WTC11 (cell line): Measurements from ENCODE around the gene KCNJ4. TPM values are rescaled to one million over a fixed set of nuclear protein-coding genes. Genes with fewer than 3 reads are reported as not detected.

Source experiments
- ATAC-seq: fragments of 200-7000 bp; cut with Tn5 transposase; 2 replicates; pipeline ENCODE4 v1.10.0; 2021; ENCODE audit warnings: mild to moderate bottlenecking, moderate library complexity
- CTCF ChIA-PET: fragments of 300-600 bp; sonication (Branson Sonifier 250); formaldehyde crosslinking; loops from one replicate; lab custom pipeline; 2021; ENCODE audit warnings: antibody characterized with exemption; lab: Charles Lee
- POLR2A ChIA-PET: fragments of 350-600 bp; sonication (Branson Sonifier 250); formaldehyde crosslinking; loops from one replicate; lab custom pipeline; 2021; ENCODE audit warnings: antibody characterized with exemption; lab: Charles Lee
- DNase-seq: peaks from one replicate; pipeline ENCODE4 v3.0.0; 2021; ENCODE audit warnings: low spot score
- H3K27ac Mint-ChIP-seq: 2 replicates; pipeline ENCODE4 v1.8.0; 2021; ENCODE audit warnings: mixed read lengths
- H3K27me3 Mint-ChIP-seq: 2 replicates; pipeline ENCODE4 v1.8.0; 2021; ENCODE audit warnings: low read depth, mild to moderate bottlenecking, moderate library complexity, mixed read lengths
- H3K36me3 Mint-ChIP-seq: 2 replicates; pipeline ENCODE4 v1.8.0; 2021; ENCODE audit warnings: mixed read lengths
- H3K4me1 Mint-ChIP-seq: 2 replicates; pipeline ENCODE4 v1.8.0; 2022; ENCODE audit warnings: mixed read lengths
- H3K4me3 Mint-ChIP-seq: 2 replicates; pipeline ENCODE4 v1.8.0; 2021; ENCODE audit warnings: mild to moderate bottlenecking, moderate library complexity, mixed read lengths
- H3K9me3 Mint-ChIP-seq: 2 replicates; pipeline ENCODE4 v1.8.0; 2021; ENCODE audit warnings: mixed read lengths
- ATF3 ChIP-seq: sonication (generic); formaldehyde crosslinking; conservative IDR thresholded peaks from 2 replicates; pipeline ENCODE4 v1.8.1; 2022; ENCODE audit warnings: mild to moderate bottlenecking, missing genetic modification reagents
- CBFB ChIP-seq: sonication (generic); formaldehyde crosslinking; IDR thresholded peaks from 2 replicates; pipeline ENCODE4 v1.8.1; 2022; ENCODE audit warnings: mild to moderate bottlenecking, low read depth, missing genetic modification reagents
- CDX4 ChIP-seq: fragments of 250-450 bp; sonication (Bioruptor Pico); IDR thresholded peaks from 2 replicates; pipeline ENCODE4 v1.9.0; 2021; ENCODE audit warnings: moderate library complexity, mild to moderate bottlenecking, inconsistent platforms, borderline replicate concordance
- E2F5 ChIP-seq: sonication (generic); formaldehyde crosslinking; IDR thresholded peaks from 2 replicates; pipeline ENCODE4 v1.8.1; 2022; ENCODE audit warnings: mild to moderate bottlenecking, moderate library complexity, missing genetic modification reagents
- FOXP1 ChIP-seq: sonication (generic); formaldehyde crosslinking; IDR thresholded peaks from 2 replicates; pipeline ENCODE4 v1.8.0; 2022; ENCODE audit warnings: missing genetic modification reagents, mild to moderate bottlenecking, moderate library complexity, borderline replicate concordance
- FOXP4 ChIP-seq: sonication (generic); formaldehyde crosslinking; IDR thresholded peaks from 2 replicates; pipeline ENCODE4 v1.8.0; 2022; ENCODE audit warnings: mild to moderate bottlenecking, missing genetic modification reagents
- PRRX2 ChIP-seq: fragments of 250-450 bp; sonication (Bioruptor Pico); IDR thresholded peaks from 2 replicates; pipeline ENCODE4 v1.8.0; 2021; ENCODE audit warnings: mild to moderate bottlenecking
- SP1 ChIP-seq: sonication (generic); formaldehyde crosslinking; conservative IDR thresholded peaks from 2 replicates; pipeline ENCODE4 v1.8.1; 2022; ENCODE audit warnings: missing genetic modification reagents
- TCF7 ChIP-seq: sonication (generic); formaldehyde crosslinking; IDR thresholded peaks from 2 replicates; pipeline ENCODE4 v1.8.0; 2022; ENCODE audit warnings: mild to moderate bottlenecking, low read depth, missing genetic modification reagents, moderate library complexity
- ZNF263 ChIP-seq: sonication (generic); formaldehyde crosslinking; IDR thresholded peaks from 2 replicates; pipeline ENCODE4 v1.8.1; 2022; ENCODE audit warnings: low read depth, mild to moderate bottlenecking, moderate library complexity, missing genetic modification reagents
- ZNF423 ChIP-seq: fragments of 250-450 bp; sonication (Bioruptor Pico); IDR thresholded peaks from 2 replicates; pipeline ENCODE4 v2.1.2; 2022; ENCODE audit warnings: mild to moderate bottlenecking, moderate library complexity
- ZNF425 ChIP-seq: fragments of 250-450 bp; sonication (Bioruptor Pico); conservative IDR thresholded peaks from 2 replicates; pipeline ENCODE4 v1.9.0; 2021; ENCODE audit warnings: mild to moderate bottlenecking
- total RNA-seq: library from RNA; stranded (reverse); gene quantifications from 3 replicates; pipeline ENCODE4 v1.2.3, GENCODE V29; 2021
- TF ChIP-seq, protein P1 (sequence below): sonication (generic); formaldehyde crosslinking; IDR thresholded peaks from 2 replicates; pipeline ENCODE4 v1.8.1; 2023; ENCODE audit warnings: mild to moderate bottlenecking, missing genetic modification reagents, moderate library complexity

The KCNJ4 gene
- total RNA-seq, 1 experiment from 2014 or later = 3.1 TPM

- TF ChIP-seq CDX4 (CRISPR knock-in tag) (no peak), FOXP1 (CRISPR knock-in tag) (no peak), ZNF423 (no peak), FOXP4 (CRISPR knock-in tag) (no peak), ATF3 (CRISPR knock-in tag) (no peak), SP1 (CRISPR knock-in tag) (no peak), ZNF263 (CRISPR knock-in tag) (no peak), CBFB (CRISPR knock-in tag) (no peak), TCF7 (no peak), E2F5 (no peak), PRRX2 (CRISPR knock-in tag) (no peak), ZNF425 (no peak)
These were observed 10.2 kb downstream of the KCNJ4 start (continued) for GRCh38 chr22:38444783-38445182.

DNA sequence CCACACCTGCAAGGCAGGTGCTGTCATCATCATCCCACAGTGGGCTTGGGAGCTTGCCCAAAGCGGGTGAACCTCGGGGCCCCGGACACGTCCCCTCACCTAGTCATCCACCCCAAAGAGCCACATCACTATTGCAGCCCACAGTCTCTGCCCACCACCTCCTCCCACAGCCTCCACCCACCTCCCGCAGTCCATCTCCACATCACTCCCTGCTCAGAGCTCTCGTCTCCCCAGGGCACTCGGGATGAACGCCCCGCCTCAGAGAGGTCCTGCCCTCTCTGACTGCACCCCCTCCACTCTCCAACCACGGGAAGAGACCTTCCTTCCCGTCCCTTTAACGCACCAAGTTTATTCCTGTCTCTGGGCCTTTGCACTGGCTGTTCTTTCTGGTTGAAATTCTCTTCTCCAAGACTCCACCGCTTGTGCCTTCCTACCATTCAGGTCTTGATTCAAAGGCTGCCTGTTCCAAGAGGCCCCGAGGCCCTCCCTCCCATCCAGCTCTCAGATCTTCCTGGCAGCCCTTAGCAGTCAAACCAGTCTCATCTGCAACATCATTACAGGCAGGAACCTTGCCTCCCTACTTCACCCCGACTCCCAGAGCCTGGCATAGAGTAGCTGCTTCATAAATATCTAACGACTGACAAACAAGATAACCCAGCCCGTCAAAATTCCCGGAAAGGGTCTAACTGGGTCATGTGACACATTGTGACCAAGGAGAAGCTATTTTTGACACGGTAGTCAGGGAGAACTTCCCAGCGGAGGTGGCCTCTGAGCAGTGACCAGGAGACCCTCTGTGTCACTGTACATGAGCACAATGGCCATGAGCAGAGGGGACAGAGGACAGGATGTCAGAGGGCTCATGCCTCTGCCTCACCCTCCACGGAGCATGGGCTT is 11.1 kb downstream of the KCNJ4 start:
- ChIA-PET POLR2A (no interaction called here), CTCF (interaction anchor here (0.5 to 1.5 kb wide), 2 partner anchors 9 to 132 kb away, joined by 3 to 7 read pairs; no protein-coding TSS in a partner anchor)
- Mint-ChIP-seq H3K4me1 (no peaks in the 10 kb centered on the region), H3K9me3 (no peaks in the 10 kb centered on the region), H3K27me3 (no peaks in the 10 kb centered on the region; the same call in 1 of the 2 replicates), H3K36me3 (no peaks in the 10 kb centered on the region), H3K27ac (no peak overlapping the region; the same call in 1 of the 2 replicates), H3K4me3 (no peak overlapping the region)
- TF ChIP-seq, protein P1, sequence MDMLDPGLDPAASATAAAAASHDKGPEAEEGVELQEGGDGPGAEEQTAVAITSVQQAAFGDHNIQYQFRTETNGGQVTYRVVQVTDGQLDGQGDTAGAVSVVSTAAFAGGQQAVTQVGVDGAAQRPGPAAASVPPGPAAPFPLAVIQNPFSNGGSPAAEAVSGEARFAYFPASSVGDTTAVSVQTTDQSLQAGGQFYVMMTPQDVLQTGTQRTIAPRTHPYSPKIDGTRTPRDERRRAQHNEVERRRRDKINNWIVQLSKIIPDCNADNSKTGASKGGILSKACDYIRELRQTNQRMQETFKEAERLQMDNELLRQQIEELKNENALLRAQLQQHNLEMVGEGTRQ = peak; percentile 23; the same call in 1 of the 2 replicates
- TF ChIP-seq E2F5 = no peak
- no peak for ATAC-seq
- no peak for DNase-seq
